Measurements from ENCODE around the gene SLC25A12. TPM values are rescaled to one million over a fixed set of nuclear protein-coding genes. Genes with fewer than 3 reads are reported as not detected.

SLC25A12 gene
- polyA plus RNA-seq, 3 donors = 6.5 to 8.8 (median 7.0) TPM

- Histone ChIP-seq H3K36me3 (replicated peaks in 1 of 2; ENCODE audit: control insufficient read depth in 1 of 2, insufficient read depth in 2 of 2, low read length in 2 of 2) (peaks cover 5 to 30% of the 10 kb centered on the region in 2 donors), H3K4me3 (replicated peaks in 1 of 3; ENCODE audit: low read depth in 2 of 3, low read length in 3 of 3) (peak overlapping the region; percentile 73 to 88 (median 87)), H3K27ac (ENCODE audit: low read depth in 1 of 2, low read length in 2 of 2) (peak overlapping the region; percentile 80 to 86), H3K9ac (ENCODE audit: insufficient read depth, low read length, poor library complexity, severe bottlenecking) (no peak overlapping the region), H3K4me2 (replicated peaks; ENCODE audit: extremely low read depth, low read length, poor library complexity, severe bottlenecking) (peak overlapping the region; percentile 90), H4K20me1 (ENCODE audit: insufficient read depth, low read length) (peaks cover 5% of the 10 kb centered on the region), H3K4me1 (ENCODE audit: control insufficient read depth in 1 of 2, insufficient read depth in 2 of 2, low read length in 2 of 2) (peaks cover 18 to 33% of the 10 kb centered on the region in 2 donors), H2AFZ (ENCODE audit: insufficient read depth, low read depth, low read length, poor library complexity, severe bottlenecking) (peak overlapping the region; percentile 84), H3K9me3 (replicated peaks in 1 of 2; ENCODE audit: control insufficient read depth in 1 of 2, insufficient read depth in 1 of 2, low read length in 2 of 2) (no peaks in the 10 kb centered on the region), H3K27me3 (ENCODE audit: control insufficient read depth in 2 of 2, insufficient read depth in 2 of 2, low read length in 2 of 2) (no peaks in the 10 kb centered on the region), H3K79me2 (ENCODE audit: insufficient read depth, low read length) (peaks cover 58% of the 10 kb centered on the region)
- 62% methylated on average over 9 of the region's 13 CpGs for WGBS (ENCODE audit: insufficient coverage)
- intact Hi-C loops (cut with micrococcal nuclease) = loop anchor here in 1 of 2 donors (10.0 kb wide), 1 partner anchor 238 kb away; the partner anchor contains the start of gene DYNC1I2
- peak overlapping the region; percentile 93 to 98 for H3K4me3 Mint-ChIP-seq
- H3K9me3 Mint-ChIP-seq = peaks cover 0 to 3% (median 0%) of the 10 kb centered on the region in 7 donors
- H3K27ac Mint-ChIP-seq = peak overlapping the region; percentile 92 to 99 (median 98)
- H3K27me3 Mint-ChIP-seq (ENCODE audit: low read depth in 3 of 3) = peaks cover 0 to 1% (median 0%) of the 10 kb centered on the region in 3 donors
- TF ChIP-seq CTCF (IDR thresholded peaks at IDR 0.05) = no peak
- peaks cover 15 to 26% of the 10 kb centered on the region in 2 donors for H3K36me3 Mint-ChIP-seq
- DNase-seq = no peak
- peaks cover 22% of the 10 kb centered on the region for H3K4me1 Mint-ChIP-seq
Measured at GRCh38 chr2:171923206-171923605, 29.2 kb upstream of the SLC25A12 start.

GRCh38 chr2:171922230-171923022 lies 28.4 kb upstream of the SLC25A12 start, which contains the start of gene HAT1:
TSS of gene HAT1 (plus strand) at chr2:171922461. CDS start at chr2:171922501, 40 bp downstream.
- under 1% methylated on average over 58 of the region's 61 CpGs for WGBS (ENCODE audit: insufficient coverage)
- H3K27ac Mint-ChIP-seq = peak within 1 kb of the TSS; percentile 92 to 99 (median 98)
- intact Hi-C loops (cut with micrococcal nuclease) = loop anchor here in 1 of 2 donors (10.0 kb wide), 1 partner anchor 238 kb away; the partner anchor contains the start of gene DYNC1I2

More at GRCh38 chr2:171922230-171923022, 28.4 kb upstream of the SLC25A12 start, which contains the start of gene HAT1:
- peak within 1 kb of the TSS; percentile 84 for H2AFZ ChIP-seq (ENCODE audit: insufficient read depth, low read depth, low read length, poor library complexity, severe bottlenecking)
- H3K36me3 Mint-ChIP-seq = peaks cover 15 to 19% of the 10 kb centered on the region in 2 donors
- peaks cover 0 to 1% (median 0%) of the 10 kb centered on the region in 3 donors for H3K27me3 Mint-ChIP-seq (ENCODE audit: low read depth in 3 of 3)
- no peaks in the 10 kb centered on the region for H3K9me3 ChIP-seq (replicated peaks in 1 of 2; ENCODE audit: control insufficient read depth in 1 of 2, insufficient read depth in 1 of 2, low read length in 2 of 2)
- peak within 1 kb of the TSS; percentile 80 to 86 for H3K27ac ChIP-seq (ENCODE audit: low read depth in 1 of 2, low read length in 2 of 2)
- peaks cover 18 to 33% of the 10 kb centered on the region in 2 donors for H3K4me1 ChIP-seq (ENCODE audit: control insufficient read depth in 1 of 2, insufficient read depth in 2 of 2, low read length in 2 of 2)
- peaks cover 22% of the 10 kb centered on the region for H3K4me1 Mint-ChIP-seq
- H3K9me3 Mint-ChIP-seq = peaks cover 0 to 3% (median 0%) of the 10 kb centered on the region in 7 donors
- H3K79me2 ChIP-seq (ENCODE audit: insufficient read depth, low read length) = peaks cover 51% of the 10 kb centered on the region
- H4K20me1 ChIP-seq (ENCODE audit: insufficient read depth, low read length) = peaks cover 3% of the 10 kb centered on the region
- peaks cover 5 to 22% of the 10 kb centered on the region in 2 donors for H3K36me3 ChIP-seq (replicated peaks in 1 of 2; ENCODE audit: control insufficient read depth in 1 of 2, insufficient read depth in 2 of 2, low read length in 2 of 2)
- H3K4me2 ChIP-seq (replicated peaks; ENCODE audit: extremely low read depth, low read length, poor library complexity, severe bottlenecking) = peak within 1 kb of the TSS; percentile 90
- peak; percentile 96 to 97 (median 97) for DNase-seq
- no peak for TF ChIP-seq CTCF (IDR thresholded peaks at IDR 0.05)
- peak within 1 kb of the TSS; percentile 73 to 88 (median 87) for H3K4me3 ChIP-seq (replicated peaks in 1 of 3; ENCODE audit: low read depth in 2 of 3, low read length in 3 of 3)
- H3K27me3 ChIP-seq (ENCODE audit: control insufficient read depth in 2 of 2, insufficient read depth in 2 of 2, low read length in 2 of 2) = no peaks in the 10 kb centered on the region
- peak within 1 kb of the TSS; percentile 93 to 98 for H3K4me3 Mint-ChIP-seq
- peak within 1 kb of the TSS; percentile 75 for H3K9ac ChIP-seq (ENCODE audit: insufficient read depth, low read length, poor library complexity, severe bottlenecking)

Data from CD14-positive monocyte (primary cell).